GM21723 (cell line): ENCODE data around the gene KRT16.
"Not testable (repeated sequence)": the region's sequence is repeated elsewhere in the genome, so short reads cannot be mapped to it uniquely, and the experiment has no call there.

Experiments used
- ATAC-seq: cut with Tn5 transposase; IDR thresholded peaks from one replicate; pipeline ENCODE4 v1.9.1; 2021; ENCODE audit warnings: mild to moderate bottlenecking, moderate library complexity; ENCODE audit not compliant: unreplicated experiment

KRT16 gene

GRCh38 chr17:41647940-41648410 is 35.4 kb upstream of the KRT16 start:
- ATAC-seq: no peak

- ATAC-seq: no peak
These were observed 34.7 kb upstream of the KRT16 start for GRCh38 chr17:41647038-41647813.

GRCh38 chr17:41642252-41643156 is 29.9 kb upstream of the KRT16 start:
- no peak for ATAC-seq

- not testable (repeated sequence) for ATAC-seq
These were observed 28.0 kb upstream of the KRT16 start for GRCh38 chr17:41640596-41640995.

- no peak for ATAC-seq
These were observed 27.2 kb upstream of the KRT16 start for GRCh38 chr17:41639492-41640473.

- no peak for ATAC-seq
These were observed 26.4 kb upstream of the KRT16 start for GRCh38 chr17:41638941-41639340.

- ATAC-seq: no peak
These were observed 25.6 kb upstream of the KRT16 start for GRCh38 chr17:41638194-41638593.

- no peak for ATAC-seq
These were observed 24.1 kb upstream of the KRT16 start for GRCh38 chr17:41636652-41637051.

- ATAC-seq: no peak
These were observed 22.8 kb upstream of the KRT16 start for GRCh38 chr17:41635121-41636097.

- ATAC-seq: no peak
These were observed 22.1 kb upstream of the KRT16 start for GRCh38 chr17:41634639-41635038.

- ATAC-seq: no peak
These were observed 21.1 kb upstream of the KRT16 start for GRCh38 chr17:41633556-41634199.

- no peak for ATAC-seq
These were observed 20.0 kb upstream of the KRT16 start for GRCh38 chr17:41632482-41633105.

- no peak for ATAC-seq
These were observed 19.3 kb upstream of the KRT16 start for GRCh38 chr17:41631898-41632285.

- ATAC-seq: no peak
These were observed 18.7 kb upstream of the KRT16 start for GRCh38 chr17:41631025-41631897.

GRCh38 chr17:41629826-41630670 is 17.5 kb upstream of the KRT16 start:
- no peak for ATAC-seq

- ATAC-seq: no peak
These were observed 16.7 kb upstream of the KRT16 start for GRCh38 chr17:41629316-41629715.
